ENCODE measurements around the gene CCDC178.

Gene CCDC178

GRCh38 chr18:33183136-33183535, 257.4 kb downstream of the CCDC178 start:
- TF ChIP-seq EGR1 (IDR thresholded peaks at IDR 0.05) (no peak), CEBPB (IDR thresholded peaks at IDR 0.05) (no peak), NFIC (IDR thresholded peaks at IDR 0.05) (peak; percentile 62), EP300 (IDR thresholded peaks at IDR 0.05; ENCODE audit: borderline replicate concordance) (peak; percentile 88), TEAD4 (IDR thresholded peaks at IDR 0.05) (peak; percentile 65), FOXM1 (IDR thresholded peaks at IDR 0.05; ENCODE audit: borderline replicate concordance, low read depth) (peak; percentile 86), TCF12 (IDR thresholded peaks at IDR 0.05; ENCODE audit: low read depth) (peak; percentile 64; the same call in 1 of the 2 replicates)

GRCh38 chr18:33181016-33181415, 259.5 kb downstream of the CCDC178 start:
- TF ChIP-seq TCF12 (IDR thresholded peaks at IDR 0.05; ENCODE audit: low read depth) = no peak
- TF ChIP-seq ZBTB7A (IDR thresholded peaks at IDR 0.05; ENCODE audit: low read depth) = no peak

GRCh38 chr18:33169218-33169617, 271.3 kb downstream of the CCDC178 start:
- TF ChIP-seq TCF12 (IDR thresholded peaks at IDR 0.05; ENCODE audit: low read depth) (no peak), CREB1 (IDR thresholded peaks at IDR 0.05; ENCODE audit: low read depth) (no peak), TEAD4 (IDR thresholded peaks at IDR 0.05) (peak; percentile 42; the same call in 1 of the 2 replicates), TAF1 (IDR thresholded peaks at IDR 0.05; ENCODE audit: low read depth) (no peak), ZBTB7A (IDR thresholded peaks at IDR 0.05; ENCODE audit: low read depth) (no peak), YY1 (IDR thresholded peaks at IDR 0.05; ENCODE audit: low read depth) (no peak), NFIC (IDR thresholded peaks at IDR 0.05) (no peak), FOXM1 (IDR thresholded peaks at IDR 0.05; ENCODE audit: borderline replicate concordance, low read depth) (peak; percentile 57; the same call in 1 of the 2 replicates), EP300 (IDR thresholded peaks at IDR 0.05; ENCODE audit: borderline replicate concordance) (peak; percentile 53; the same call in 1 of the 2 replicates), EGR1 (IDR thresholded peaks at IDR 0.05) (no peak), RAD21 (IDR thresholded peaks at IDR 0.05; ENCODE audit: low read depth) (no peak), MAX (IDR thresholded peaks at IDR 0.05) (no peak)
- TF ChIP-seq, protein P1, sequence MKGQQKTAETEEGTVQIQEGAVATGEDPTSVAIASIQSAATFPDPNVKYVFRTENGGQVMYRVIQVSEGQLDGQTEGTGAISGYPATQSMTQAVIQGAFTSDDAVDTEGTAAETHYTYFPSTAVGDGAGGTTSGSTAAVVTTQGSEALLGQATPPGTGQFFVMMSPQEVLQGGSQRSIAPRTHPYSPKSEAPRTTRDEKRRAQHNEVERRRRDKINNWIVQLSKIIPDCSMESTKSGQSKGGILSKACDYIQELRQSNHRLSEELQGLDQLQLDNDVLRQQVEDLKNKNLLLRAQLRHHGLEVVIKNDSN (IDR thresholded peaks at IDR 0.05) = no peak

- no peak for TF ChIP-seq REST (IDR thresholded peaks at IDR 0.05; ENCODE audit: low read depth)
- no peak for TF ChIP-seq TAF1 (IDR thresholded peaks at IDR 0.05; ENCODE audit: low read depth)
- no peak for TF ChIP-seq EGR1 (IDR thresholded peaks at IDR 0.05)
- TF ChIP-seq NFIC (IDR thresholded peaks at IDR 0.05) = no peak
- TF ChIP-seq TCF12 (IDR thresholded peaks at IDR 0.05; ENCODE audit: low read depth) = no peak
- TF ChIP-seq FOXM1 (IDR thresholded peaks at IDR 0.05; ENCODE audit: borderline replicate concordance, low read depth) = no peak
- TF ChIP-seq CREB1 (IDR thresholded peaks at IDR 0.05; ENCODE audit: low read depth) = no peak
- no peak for TF ChIP-seq TEAD4 (IDR thresholded peaks at IDR 0.05)
- TF ChIP-seq EP300 (IDR thresholded peaks at IDR 0.05; ENCODE audit: borderline replicate concordance) = no peak
- TF ChIP-seq RAD21 (IDR thresholded peaks at IDR 0.05; ENCODE audit: low read depth) = no peak
- no peak for TF ChIP-seq CEBPB (IDR thresholded peaks at IDR 0.05)
- TF ChIP-seq ZBTB7A (IDR thresholded peaks at IDR 0.05; ENCODE audit: low read depth) = no peak
- TF ChIP-seq, protein P1 (IDR thresholded peaks at IDR 0.05) = no peak
- no peak for TF ChIP-seq YY1 (IDR thresholded peaks at IDR 0.05; ENCODE audit: low read depth)
These were observed 279.4 kb downstream of the CCDC178 start for GRCh38 chr18:33161131-33161530.

GRCh38 chr18:33159151-33159550, 281.4 kb downstream of the CCDC178 start:
- TF ChIP-seq ZBTB7A (IDR thresholded peaks at IDR 0.05; ENCODE audit: low read depth) = no peak
- no peak for TF ChIP-seq NFIC (IDR thresholded peaks at IDR 0.05)
- TF ChIP-seq REST (IDR thresholded peaks at IDR 0.05; ENCODE audit: low read depth) = no peak
- no peak for TF ChIP-seq TEAD4 (IDR thresholded peaks at IDR 0.05)
- TF ChIP-seq FOXM1 (IDR thresholded peaks at IDR 0.05; ENCODE audit: borderline replicate concordance, low read depth) = no peak
- TF ChIP-seq CREB1 (IDR thresholded peaks at IDR 0.05; ENCODE audit: low read depth) = no peak
- TF ChIP-seq TAF1 (IDR thresholded peaks at IDR 0.05; ENCODE audit: low read depth) = no peak
- TF ChIP-seq TCF12 (IDR thresholded peaks at IDR 0.05; ENCODE audit: low read depth) = no peak
- TF ChIP-seq EGR1 (IDR thresholded peaks at IDR 0.05) = no peak
- TF ChIP-seq, protein P1 (IDR thresholded peaks at IDR 0.05) = no peak
- no peak for TF ChIP-seq CEBPB (IDR thresholded peaks at IDR 0.05)
- TF ChIP-seq RAD21 (IDR thresholded peaks at IDR 0.05; ENCODE audit: low read depth) = no peak
- no peak for TF ChIP-seq MAX (IDR thresholded peaks at IDR 0.05)
- no peak for TF ChIP-seq EP300 (IDR thresholded peaks at IDR 0.05; ENCODE audit: borderline replicate concordance)
- no peak for TF ChIP-seq YY1 (IDR thresholded peaks at IDR 0.05; ENCODE audit: low read depth)
